K562 treated with DMSO at 1 percent for 4 hours (cell line): ENCODE results near the gene FAM83G. TPM values are rescaled to one million over a fixed set of nuclear protein-coding genes. Genes with fewer than 3 reads are reported as not detected.

Experiments
- total RNA-seq: library from RNA; unstranded; fragments of 300-600 nt; gene quantifications from 2 replicates; pipeline ENCODE4 v1.2.3, GENCODE V29; 2022; ENCODE audit not compliant: insufficient read depth

Gene FAM83G
- total RNA-seq, result 4.3 and 7.3 TPM in 2 replicates

GRCh38 chr17:19004421-19005136 lies at the start of gene FAM83G:
Gene FAM83G (minus strand): TSS chr17:19004764. CDS start chr17:19004041, 723 bp downstream.

GRCh38 chr17:19046782-19047375 lies 42.3 kb upstream of the FAM83G start, which contains the start of gene GRAP:
Gene GRAP (minus strand): TSS chr17:19046957. CDS start chr17:19046926, 31 bp downstream.

GRCh38 chr17:18951941-18952842 lies 52.4 kb downstream of the FAM83G start, which contains the start of gene SLC5A10:
Gene SLC5A10 (plus strand): TSS chr17:18952165. CDS start chr17:18952206, 41 bp downstream.

Other genes starting within 250 kb of the FAM83G start
- gene TVP23B, start 223.6 kb downstream of the FAM83G start, total RNA-seq, result 18.3 and 21.0 TPM in 2 replicates
- gene PRPSAP2, start 146.6 kb downstream of the FAM83G start, total RNA-seq, result 21.2 and 31.9 TPM in 2 replicates
- gene SLC5A10, start 52.6 kb downstream of the FAM83G start, total RNA-seq, result not detected in 2 replicates
- gene GRAP, start 42.2 kb upstream of the FAM83G start, total RNA-seq, result not detected in 2 replicates
- not detected in 2 replicates for gene GRAPL, start 122.8 kb upstream of the FAM83G start, total RNA-seq
- gene EPN2, start 232.6 kb upstream of the FAM83G start, total RNA-seq, result 6.8 and 9.8 TPM in 2 replicates